Measurements from ENCODE around the gene SGIP1.

- no peak for TF ChIP-seq CTCF (IDR thresholded peaks at IDR 0.05)
- TF ChIP-seq POLR2A (IDR thresholded peaks at IDR 0.05), result no peak
Measured at GRCh38 chr1:66729523-66729922, 195.6 kb downstream of the SGIP1 start.
